ENCODE data around the gene NID2. TPM values are rescaled to one million over a fixed set of nuclear protein-coding genes. Genes with fewer than 3 reads are reported as not detected.

NID2 gene
- total RNA-seq, 1 experiment from 2014 or later, result 9.5 TPM

DNA sequence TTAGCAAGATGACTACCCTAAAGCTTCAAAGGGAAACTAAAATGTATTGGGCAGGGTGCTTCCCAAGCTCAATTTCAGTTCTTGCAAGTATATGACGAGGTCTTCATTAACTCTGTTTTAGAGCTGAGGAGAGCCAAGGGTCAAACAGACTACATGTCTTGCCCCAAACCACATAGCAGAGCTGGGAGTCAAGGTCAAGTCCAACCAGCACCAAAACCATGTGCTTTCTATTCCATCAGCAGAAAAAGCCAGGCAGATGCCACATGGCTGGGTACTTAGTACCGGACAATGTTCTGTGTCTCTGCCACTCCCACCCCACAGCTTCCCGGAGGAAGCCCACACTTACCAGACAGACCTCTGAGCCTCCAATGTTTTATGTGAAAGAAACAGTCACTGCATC lies 17.6 kb downstream of the NID2 start:
- no TSS peak for BruUV-seq (replicated peaks)
- no peaks in the 10 kb centered on the region for H3K9me3 Mint-ChIP-seq (ENCODE audit: unreplicated experiment)
- ChIA-PET CTCF (interaction anchor here (0.9 to 1.3 kb wide), 2 partner anchors 20 to 36 kb away, joined by 3 read pairs; no protein-coding TSS in a partner anchor), POLR2A (no interaction called here)
- no peaks in the 10 kb centered on the region for H3K27me3 Mint-ChIP-seq (ENCODE audit: insufficient read depth, unreplicated experiment)
- intact Hi-C loops (cut with micrococcal nuclease; ENCODE audit: unreplicated experiment), result no loop called here
- H3K4me1 Mint-ChIP-seq (ENCODE audit: low read depth, unreplicated experiment), result peaks cover 18% of the 10 kb centered on the region
- no peaks in the 10 kb centered on the region for H3K36me3 Mint-ChIP-seq (ENCODE audit: insufficient read depth, unreplicated experiment)
- H3K27ac Mint-ChIP-seq (ENCODE audit: unreplicated experiment), result no peak overlapping the region
- TF ChIP-seq, protein P1, sequence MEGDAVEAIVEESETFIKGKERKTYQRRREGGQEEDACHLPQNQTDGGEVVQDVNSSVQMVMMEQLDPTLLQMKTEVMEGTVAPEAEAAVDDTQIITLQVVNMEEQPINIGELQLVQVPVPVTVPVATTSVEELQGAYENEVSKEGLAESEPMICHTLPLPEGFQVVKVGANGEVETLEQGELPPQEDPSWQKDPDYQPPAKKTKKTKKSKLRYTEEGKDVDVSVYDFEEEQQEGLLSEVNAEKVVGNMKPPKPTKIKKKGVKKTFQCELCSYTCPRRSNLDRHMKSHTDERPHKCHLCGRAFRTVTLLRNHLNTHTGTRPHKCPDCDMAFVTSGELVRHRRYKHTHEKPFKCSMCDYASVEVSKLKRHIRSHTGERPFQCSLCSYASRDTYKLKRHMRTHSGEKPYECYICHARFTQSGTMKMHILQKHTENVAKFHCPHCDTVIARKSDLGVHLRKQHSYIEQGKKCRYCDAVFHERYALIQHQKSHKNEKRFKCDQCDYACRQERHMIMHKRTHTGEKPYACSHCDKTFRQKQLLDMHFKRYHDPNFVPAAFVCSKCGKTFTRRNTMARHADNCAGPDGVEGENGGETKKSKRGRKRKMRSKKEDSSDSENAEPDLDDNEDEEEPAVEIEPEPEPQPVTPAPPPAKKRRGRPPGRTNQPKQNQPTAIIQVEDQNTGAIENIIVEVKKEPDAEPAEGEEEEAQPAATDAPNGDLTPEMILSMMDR (IDR thresholded peaks at IDR 0.05; ENCODE audit: insufficient read depth in 1 of 2, low read depth in 1 of 2, low read length in 1 of 2, severe bottlenecking in 1 of 2, unreplicated experiment in 1 of 2), result no peak
- Histone ChIP-seq H3K4me3 (ENCODE audit: low read depth, low read length) (no peak overlapping the region), H3K4me1 (peaks cover 18% of the 10 kb centered on the region), H3K9me3 (no peaks in the 10 kb centered on the region), H3K36me3 (ENCODE audit: control insufficient read depth, insufficient read depth, low read length) (no peaks in the 10 kb centered on the region), H3K27me3 (replicated peaks; ENCODE audit: control insufficient read depth, insufficient read depth, low read length) (no peaks in the 10 kb centered on the region)
- no peak overlapping the region for H3K4me3 Mint-ChIP-seq (ENCODE audit: unreplicated experiment)
- DNase-seq, result no peak

DNA sequence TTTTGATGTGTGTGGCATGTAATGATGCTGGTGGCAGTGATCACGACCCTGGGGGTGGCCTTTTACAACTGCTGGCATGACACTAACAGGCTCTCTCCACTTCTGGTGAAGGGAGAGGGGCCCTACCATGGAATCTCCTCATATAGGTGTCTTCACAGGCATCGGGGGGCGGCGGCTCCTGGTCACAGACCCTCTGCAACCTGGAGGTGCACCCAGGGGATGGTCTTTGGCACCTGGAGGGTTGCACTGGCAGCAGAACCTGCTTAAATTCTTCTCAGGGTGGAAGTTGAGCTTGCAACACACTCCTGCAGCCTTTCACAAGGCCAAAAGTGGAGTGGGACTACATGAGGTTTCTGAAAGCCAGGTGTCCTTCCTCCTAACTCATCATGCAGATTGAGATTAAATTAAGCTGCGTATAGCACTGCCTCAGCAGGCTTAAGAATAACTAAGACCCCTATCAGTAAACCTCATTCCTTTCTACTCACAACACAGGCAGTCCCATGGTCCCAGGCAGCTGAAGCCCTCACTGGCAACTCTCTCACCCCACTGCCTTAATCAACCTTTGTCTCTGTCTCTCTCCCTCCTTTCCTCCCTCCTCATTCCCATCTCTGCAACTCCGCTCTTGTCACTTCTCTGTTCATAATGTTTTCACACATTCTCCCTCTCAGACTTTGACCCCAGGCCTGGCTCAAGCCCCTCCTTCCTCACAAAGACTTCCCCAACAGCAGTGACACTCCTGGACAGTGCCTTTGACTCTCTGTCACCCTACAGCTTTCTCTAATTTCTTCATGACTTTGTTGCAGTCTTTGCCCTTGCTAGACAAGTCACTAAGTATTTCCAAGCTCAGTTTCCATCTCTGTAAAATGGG lies 18.9 kb downstream of the NID2 start:
- no TSS peak for BruUV-seq (replicated peaks)
- H3K27me3 ChIP-seq (replicated peaks; ENCODE audit: control insufficient read depth, insufficient read depth, low read length), result no peaks in the 10 kb centered on the region
- Mint-ChIP-seq H3K27me3 (ENCODE audit: insufficient read depth, unreplicated experiment) (no peaks in the 10 kb centered on the region), H3K9me3 (ENCODE audit: unreplicated experiment) (no peaks in the 10 kb centered on the region), H3K27ac (ENCODE audit: unreplicated experiment) (peak overlapping the region; percentile 22), H3K4me3 (ENCODE audit: unreplicated experiment) (peak overlapping the region; percentile 28), H3K36me3 (ENCODE audit: insufficient read depth, unreplicated experiment) (no peaks in the 10 kb centered on the region), H3K4me1 (ENCODE audit: low read depth, unreplicated experiment) (peaks cover 25% of the 10 kb centered on the region)
- DNase-seq, result peak; percentile 59 to 68
- peaks cover 18% of the 10 kb centered on the region for H3K4me1 ChIP-seq
- ChIA-PET POLR2A (no interaction called here), CTCF (no interaction called here)
- no peaks in the 10 kb centered on the region for H3K36me3 ChIP-seq (ENCODE audit: control insufficient read depth, insufficient read depth, low read length)
- intact Hi-C loops (cut with micrococcal nuclease; ENCODE audit: unreplicated experiment), result no loop called here
- TF ChIP-seq, protein P1 (IDR thresholded peaks at IDR 0.05; ENCODE audit: insufficient read depth in 1 of 2, low read depth in 1 of 2, low read length in 1 of 2, severe bottlenecking in 1 of 2, unreplicated experiment in 1 of 2), result no peak
- no peaks in the 10 kb centered on the region for H3K9me3 ChIP-seq
- H3K4me3 ChIP-seq (ENCODE audit: low read depth, low read length), result no peak overlapping the region

DNA sequence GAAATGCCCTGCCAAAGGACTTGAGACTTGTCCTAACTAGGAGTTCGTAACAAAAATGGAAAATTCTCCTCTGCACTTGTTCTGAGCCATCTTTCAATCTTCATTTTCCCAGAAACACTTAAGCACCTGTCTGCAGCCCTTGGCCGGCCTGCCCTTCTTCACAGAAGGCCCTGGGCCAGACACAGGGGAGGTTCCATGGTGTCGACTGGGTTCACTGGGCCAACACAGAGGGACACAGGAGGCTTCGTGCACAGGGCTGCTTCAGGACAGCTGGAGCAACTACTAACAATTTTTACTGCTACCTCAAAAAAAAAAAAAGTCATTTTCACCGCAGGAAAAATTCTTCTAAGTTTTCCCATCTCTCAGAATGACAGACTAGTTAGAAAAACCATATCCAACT lies 19.6 kb downstream of the NID2 start:
- Histone ChIP-seq H3K27me3 (replicated peaks; ENCODE audit: control insufficient read depth, insufficient read depth, low read length) (no peaks in the 10 kb centered on the region), H3K4me1 (peaks cover 18% of the 10 kb centered on the region), H3K4me3 (ENCODE audit: low read depth, low read length) (no peak overlapping the region), H3K9me3 (no peaks in the 10 kb centered on the region), H3K36me3 (ENCODE audit: control insufficient read depth, insufficient read depth, low read length) (no peaks in the 10 kb centered on the region)
- ChIA-PET CTCF (no interaction called here), POLR2A (no interaction called here)
- Mint-ChIP-seq H3K27me3 (ENCODE audit: insufficient read depth, unreplicated experiment) (no peaks in the 10 kb centered on the region), H3K27ac (ENCODE audit: unreplicated experiment) (no peak overlapping the region), H3K4me3 (ENCODE audit: unreplicated experiment) (no peak overlapping the region), H3K4me1 (ENCODE audit: low read depth, unreplicated experiment) (peaks cover 27% of the 10 kb centered on the region), H3K36me3 (ENCODE audit: insufficient read depth, unreplicated experiment) (no peaks in the 10 kb centered on the region), H3K9me3 (ENCODE audit: unreplicated experiment) (no peaks in the 10 kb centered on the region)
- no TSS peak for BruUV-seq (replicated peaks)
- TF ChIP-seq, protein P1 (IDR thresholded peaks at IDR 0.05; ENCODE audit: insufficient read depth in 1 of 2, low read depth in 1 of 2, low read length in 1 of 2, severe bottlenecking in 1 of 2, unreplicated experiment in 1 of 2), result no peak
- no peak for DNase-seq
- intact Hi-C loops (cut with micrococcal nuclease; ENCODE audit: unreplicated experiment), result no loop called here

Measured in Caco-2 (cell line).